ENCODE measurements around the gene EPM2AIP1. TPM values are rescaled to one million over a fixed set of nuclear protein-coding genes. Genes with fewer than 3 reads are reported as not detected.

Gene EPM2AIP1
- total and polyA plus RNA-seq, 2 of the 8 experiments (the other 6 are each of a cell fraction or from before 2014, with no cell fraction given): 6.6 to 9.0 TPM

- peak overlapping the region; percentile 84 for H2BK12ac ChIP-seq (ENCODE audit: low read depth, low read length)
- peak overlapping the region; percentile 36 to 88 (median 71) for H3K9ac ChIP-seq (replicated peaks in 1 of 4; ENCODE audit: extremely low read depth in 1 of 4, low read depth in 3 of 4, low read length in 3 of 4)
- TF ChIP-seq SIX5 (IDR thresholded peaks at IDR 0.05; ENCODE audit: low read depth, low read length) (no peak), EZH2 (IDR thresholded peaks at IDR 0.05; ENCODE audit: low read depth, low read length, severe bottlenecking) (peak; percentile 68), TEAD4 (IDR thresholded peaks at IDR 0.05; ENCODE audit: low read depth, low read length) (0 out of 2 replicates have a peak, but pooled peaks have one; percentile 34), CTCF (IDR thresholded peaks at IDR 0.05; ENCODE audit: control extremely low read depth in 1 of 3, insufficient read depth in 1 of 3, low read depth in 1 of 3, low read length in 3 of 3) (peak in 1 of 3 experiments; percentile 1; a peak in 1 of 4 replicates), TAF1 (IDR thresholded peaks at IDR 0.05; ENCODE audit: low read depth, low read length) (peak; percentile 60; the same call in 1 of the 2 replicates), HDAC2 (IDR thresholded peaks at IDR 0.05; ENCODE audit: borderline replicate concordance in 1 of 2, low read depth in 2 of 2, low read length in 2 of 2) (no peak), YY1 (IDR thresholded peaks at IDR 0.05; ENCODE audit: low read depth, low read length) (0 out of 2 replicates have a peak, but pooled peaks have one; percentile 5)
- TF ChIP-seq, protein P1, sequence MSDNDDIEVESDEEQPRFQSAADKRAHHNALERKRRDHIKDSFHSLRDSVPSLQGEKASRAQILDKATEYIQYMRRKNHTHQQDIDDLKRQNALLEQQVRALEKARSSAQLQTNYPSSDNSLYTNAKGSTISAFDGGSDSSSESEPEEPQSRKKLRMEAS (IDR thresholded peaks at IDR 0.05): peak; percentile 82
Observed at GRCh38 chr3:36944012-36944640, 48.8 kb downstream of the EPM2AIP1 start.

More at GRCh38 chr3:36944012-36944640, 48.8 kb downstream of the EPM2AIP1 start:
- peaks cover 18% of the 10 kb centered on the region for H3K23me2 ChIP-seq (ENCODE audit: low read depth, low read length)
- H3K23ac ChIP-seq (ENCODE audit: insufficient read length): no peak overlapping the region
- H3K4me2 ChIP-seq (ENCODE audit: insufficient read depth in 1 of 2, low read depth in 2 of 2, low read length in 2 of 2): peak overlapping the region; percentile 91 to 95
- no peak overlapping the region for H3K14ac ChIP-seq (ENCODE audit: insufficient read length)
- H3K9me3 ChIP-seq (ENCODE audit: insufficient read depth in 2 of 2, low read depth in 1 of 2, low read length in 1 of 2): peaks cover 0 to 2% of the 10 kb centered on the region in 2 experiments; a peak in 1 of 4 replicates
- peak overlapping the region; percentile 42 for H3K4ac ChIP-seq (replicated peaks; ENCODE audit: insufficient read length, low read depth, low read length)
- ChIA-PET CTCF (ENCODE audit: partially characterized antibody) (interaction anchor here (0.8 to 4.9 kb wide), 11 partner anchors 8 to 129 kb away, joined by 3 to 66 read pairs (median 4); no protein-coding TSS in a partner anchor), POLR2A (ENCODE audit: partially characterized antibody) (interaction anchor here (0.6 to 3.7 kb wide), 12 partner anchors 11 to 226 kb away, joined by 3 to 34 read pairs (median 3); partner anchors contain the start of genes EPM2AIP1 and MLH1)
- peaks cover 4 to 28% (median 19%) of the 10 kb centered on the region in 4 experiments for H3K27me3 ChIP-seq (replicated peaks in 1 of 4; ENCODE audit: control insufficient read depth in 3 of 4, extremely low read depth in 1 of 4, insufficient read depth in 3 of 4, low read length in 3 of 4)
- H3K4me3 ChIP-seq (ENCODE audit: extremely low read depth in 1 of 4, insufficient read depth in 2 of 4, low read depth in 3 of 4, low read length in 4 of 4): peak overlapping the region; percentile 53 to 64 (median 59)
- H4K20me1 ChIP-seq (replicated peaks in 1 of 2; ENCODE audit: control insufficient read depth in 1 of 2, insufficient read depth in 2 of 2, low read length in 2 of 2): no peaks in the 10 kb centered on the region
- DNase-seq (ENCODE audit: low read depth in 1 of 2, low spot score in 2 of 2): no peak
- no peaks in the 10 kb centered on the region for H3K79me2 ChIP-seq (ENCODE audit: control insufficient read depth in 1 of 2, insufficient read depth in 2 of 2, low read length in 2 of 2)
- FAIRE-seq: no peak
- peaks cover 0 to 10% (median 1%) of the 10 kb centered on the region in 4 experiments; a peak in 4 of 7 replicates for H3K4me1 ChIP-seq (replicated peaks in 1 of 4; ENCODE audit: control insufficient read depth in 3 of 4, insufficient read depth in 4 of 4, low read length in 3 of 4)
- H4K91ac ChIP-seq (replicated peaks; ENCODE audit: insufficient read length, low read length): peak overlapping the region; percentile 70
- H2AK5ac ChIP-seq (ENCODE audit: low read depth, low read length): 0 out of 2 replicates have a peak overlapping the region, but pooled peaks have one; percentile 24
- H2BK5ac ChIP-seq (ENCODE audit: low read depth, low read length): no peak overlapping the region; the same call in 1 of the 2 replicates
- no peak overlapping the region for H2BK20ac ChIP-seq (ENCODE audit: low read length)
- no peak overlapping the region for H4K5ac ChIP-seq (ENCODE audit: insufficient read length, low read depth, low read length)
- no peak overlapping the region for H2BK120ac ChIP-seq (replicated peaks; ENCODE audit: low read depth, low read length)
- no peak overlapping the region for H3K27ac ChIP-seq (ENCODE audit: low read depth, low read length)
- H3K79me1 ChIP-seq (ENCODE audit: low read depth, low read length): no peaks in the 10 kb centered on the region
- peak overlapping the region; percentile 69; the same call in 1 of the 2 replicates for H2AFZ ChIP-seq (ENCODE audit: low read length)
- peak overlapping the region; percentile 97 for H4K8ac ChIP-seq (ENCODE audit: extremely low read depth, insufficient read depth, low read length)
- H3K36me3 ChIP-seq (ENCODE audit: control insufficient read depth in 2 of 4, insufficient read depth in 4 of 4, low read length in 3 of 4): no peaks in the 10 kb centered on the region
- H2BK15ac ChIP-seq (ENCODE audit: low read length): 0 out of 2 replicates have a peak overlapping the region, but pooled peaks have one; percentile 31
- 3% methylated on average over 43 of the region's 56 CpGs; no CpG with 5 or more reads in 1 of the 2 experiments for WGBS, 2 experiments (ENCODE audit: extremely low coverage in 1 of 2, insufficient coverage in 1 of 2, insufficient read length in 1 of 2, insufficient replicate concordance in 2 of 2, low coverage in 1 of 2, low lambda C conversion rate in 2 of 2, missing lambda C conversion rate in 1 of 2)
- H3K18ac ChIP-seq (ENCODE audit: extremely low read depth, low read length): peak overlapping the region; percentile 80
- H3K56ac ChIP-seq (replicated peaks; ENCODE audit: insufficient read length, low read depth, low read length): no peak overlapping the region
